Measurements from ENCODE around the gene FOXI1. TPM values are rescaled to one million over a fixed set of nuclear protein-coding genes. Genes with fewer than 3 reads are reported as not detected.

Gene FOXI1
- total RNA-seq, 2 donors from 2014 or later: not detected

DNA sequence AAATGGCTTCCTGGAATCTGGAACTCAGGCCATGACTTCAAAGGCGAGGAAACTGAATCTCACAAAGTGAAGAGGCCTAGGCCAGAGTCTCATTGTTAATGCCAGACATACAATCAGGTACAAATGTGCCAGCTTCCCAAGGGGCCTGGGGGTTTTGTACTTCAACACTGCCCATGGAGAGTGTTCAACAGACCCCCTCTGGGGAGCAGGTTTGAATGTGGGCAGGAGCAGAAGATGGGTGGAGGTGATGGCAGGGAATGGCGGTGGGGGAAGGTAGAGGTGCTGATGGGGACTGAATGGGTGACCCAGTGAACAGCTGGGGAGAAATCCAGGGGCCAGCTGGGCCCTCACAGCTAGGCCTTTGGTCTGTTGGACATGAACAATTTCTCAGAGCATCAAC, 12.0 kb downstream of the FOXI1 start:
- Histone ChIP-seq H3K4me1 (no peaks in the 10 kb centered on the region), H3K27ac (no peak overlapping the region), H3K4me3 (no peak overlapping the region), H3K36me3 (no peaks in the 10 kb centered on the region), H3K27me3 (no peaks in the 10 kb centered on the region), H3K9me3 (peaks cover 0 to 4% of the 10 kb centered on the region in 2 donors)
- DNase-seq (ENCODE audit: low spot score): peak; percentile 16
- TF ChIP-seq, protein P1, sequence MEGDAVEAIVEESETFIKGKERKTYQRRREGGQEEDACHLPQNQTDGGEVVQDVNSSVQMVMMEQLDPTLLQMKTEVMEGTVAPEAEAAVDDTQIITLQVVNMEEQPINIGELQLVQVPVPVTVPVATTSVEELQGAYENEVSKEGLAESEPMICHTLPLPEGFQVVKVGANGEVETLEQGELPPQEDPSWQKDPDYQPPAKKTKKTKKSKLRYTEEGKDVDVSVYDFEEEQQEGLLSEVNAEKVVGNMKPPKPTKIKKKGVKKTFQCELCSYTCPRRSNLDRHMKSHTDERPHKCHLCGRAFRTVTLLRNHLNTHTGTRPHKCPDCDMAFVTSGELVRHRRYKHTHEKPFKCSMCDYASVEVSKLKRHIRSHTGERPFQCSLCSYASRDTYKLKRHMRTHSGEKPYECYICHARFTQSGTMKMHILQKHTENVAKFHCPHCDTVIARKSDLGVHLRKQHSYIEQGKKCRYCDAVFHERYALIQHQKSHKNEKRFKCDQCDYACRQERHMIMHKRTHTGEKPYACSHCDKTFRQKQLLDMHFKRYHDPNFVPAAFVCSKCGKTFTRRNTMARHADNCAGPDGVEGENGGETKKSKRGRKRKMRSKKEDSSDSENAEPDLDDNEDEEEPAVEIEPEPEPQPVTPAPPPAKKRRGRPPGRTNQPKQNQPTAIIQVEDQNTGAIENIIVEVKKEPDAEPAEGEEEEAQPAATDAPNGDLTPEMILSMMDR (IDR thresholded peaks at IDR 0.05): no peak

DNA sequence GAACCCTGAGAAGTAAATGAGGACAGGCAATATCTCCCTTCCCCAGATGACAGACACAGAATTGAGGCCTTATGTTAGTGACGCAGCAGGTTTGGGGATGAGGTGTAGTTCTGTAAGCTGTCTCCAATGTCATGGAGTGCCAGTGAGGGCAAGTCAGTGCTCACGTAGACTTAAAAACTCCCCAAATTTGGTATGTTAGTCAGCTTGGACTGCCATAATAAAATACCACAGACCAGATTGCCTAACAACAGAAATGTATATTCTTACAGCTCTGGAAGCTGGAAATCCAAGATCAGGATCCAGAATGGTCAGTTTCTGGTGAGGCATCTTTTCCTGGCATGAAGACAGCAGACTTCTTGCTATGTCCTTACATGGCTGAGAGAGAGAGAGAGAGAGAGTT, 14.9 kb downstream of the FOXI1 start:
- DNase-seq (ENCODE audit: low spot score): no peak

GRCh38 chr5:170121321-170121720, 15.6 kb downstream of the FOXI1 start:
- no peaks in the 10 kb centered on the region for H3K27me3 ChIP-seq
- no peaks in the 10 kb centered on the region for H3K4me1 ChIP-seq
- DNase-seq (ENCODE audit: low spot score): no peak
- no peaks in the 10 kb centered on the region for H3K36me3 ChIP-seq
- no peak overlapping the region for H3K27ac ChIP-seq
- TF ChIP-seq, protein P1 (IDR thresholded peaks at IDR 0.05): no peak
- H3K4me3 ChIP-seq: no peak overlapping the region
- peaks cover 0 to 13% of the 10 kb centered on the region in 2 donors for H3K9me3 ChIP-seq

More for the DNA sequence above, 14.9 kb downstream of the FOXI1 start:
- Histone ChIP-seq H3K4me3 (no peak overlapping the region), H3K36me3 (no peaks in the 10 kb centered on the region), H3K9me3 (peaks cover 0 to 5% of the 10 kb centered on the region in 2 donors), H3K4me1 (no peaks in the 10 kb centered on the region), H3K27ac (no peak overlapping the region), H3K27me3 (no peaks in the 10 kb centered on the region)
- TF ChIP-seq, protein P1 (IDR thresholded peaks at IDR 0.05): no peak

DNA sequence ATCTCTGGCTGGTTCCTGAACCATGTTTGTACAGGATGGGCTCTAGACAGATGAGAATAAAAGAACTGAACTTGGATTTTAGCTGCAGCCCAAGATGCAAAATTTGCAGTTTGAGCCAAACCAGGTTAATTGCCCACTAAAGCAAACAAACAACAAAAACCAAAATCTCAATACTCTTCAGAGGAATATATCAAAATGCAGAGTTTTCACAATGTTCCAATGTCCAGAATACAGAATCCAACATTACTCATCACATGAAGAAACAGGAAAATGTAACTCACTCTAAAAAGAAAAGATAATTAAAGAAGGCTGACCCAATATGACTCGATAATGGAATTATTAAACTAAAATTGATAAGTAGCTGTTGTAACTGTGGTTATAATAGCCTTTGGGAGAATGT, 20.4 kb downstream of the FOXI1 start:
- H3K4me1 ChIP-seq: no peaks in the 10 kb centered on the region
- TF ChIP-seq, protein P1 (IDR thresholded peaks at IDR 0.05): no peak
- no peak overlapping the region for H3K4me3 ChIP-seq
- no peak for DNase-seq (ENCODE audit: low spot score)
- H3K36me3 ChIP-seq: no peaks in the 10 kb centered on the region
- H3K27me3 ChIP-seq: no peaks in the 10 kb centered on the region
- no peak overlapping the region for H3K27ac ChIP-seq
- H3K9me3 ChIP-seq: peaks cover 0 to 32% of the 10 kb centered on the region in 2 donors

DNA sequence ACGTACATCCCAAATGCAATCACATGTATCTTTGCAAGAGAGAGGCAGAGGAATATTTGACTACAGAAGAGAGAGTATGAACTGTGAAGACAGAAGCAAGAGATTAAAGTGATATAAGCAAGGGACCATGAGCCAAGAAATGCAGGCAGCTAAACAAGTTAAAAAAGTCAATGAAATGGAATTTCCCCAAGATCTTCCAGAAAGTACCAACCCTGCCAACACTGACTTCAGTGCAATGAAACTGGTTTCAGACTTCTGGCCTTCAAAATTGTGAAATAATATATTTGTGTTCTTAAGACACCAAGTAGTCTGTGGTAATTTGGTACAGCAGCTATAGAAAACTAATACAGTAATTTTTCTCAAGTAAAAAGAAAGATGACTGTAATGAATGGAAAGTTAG, 20.9 kb downstream of the FOXI1 start:
- Histone ChIP-seq H3K4me3 (no peak overlapping the region), H3K27me3 (no peaks in the 10 kb centered on the region)
- no peak for DNase-seq (ENCODE audit: low spot score)

DNA sequence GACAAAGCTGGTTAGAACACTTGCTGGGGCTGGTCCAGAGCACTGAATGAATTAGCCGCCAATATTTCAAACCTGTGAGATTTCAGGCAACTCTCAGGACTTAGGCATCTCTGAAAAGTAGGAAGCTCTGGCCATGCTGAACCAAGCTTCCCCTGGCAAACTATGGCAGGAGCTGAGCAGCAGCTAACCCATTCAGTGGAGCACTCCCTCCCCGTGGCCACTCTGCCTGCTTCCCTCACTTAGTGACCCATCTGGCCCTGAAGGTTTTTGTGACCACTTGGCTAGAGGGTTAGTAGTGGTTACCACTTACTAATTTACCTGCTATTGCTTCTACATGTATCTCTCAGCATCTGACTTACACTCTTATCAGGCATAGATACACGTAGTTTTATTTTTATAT, 25.5 kb downstream of the FOXI1 start:
- Histone ChIP-seq H3K4me1 (no peaks in the 10 kb centered on the region), H3K9me3 (peaks cover 0 to 20% of the 10 kb centered on the region in 2 donors), H3K27me3 (no peaks in the 10 kb centered on the region), H3K27ac (no peak overlapping the region), H3K4me3 (no peak overlapping the region), H3K36me3 (no peaks in the 10 kb centered on the region)
- TF ChIP-seq, protein P1 (IDR thresholded peaks at IDR 0.05): no peak
- DNase-seq (ENCODE audit: low spot score): peak; percentile 21

More for the DNA sequence above, 20.9 kb downstream of the FOXI1 start:
- Histone ChIP-seq H3K27ac (no peak overlapping the region), H3K9me3 (peaks cover 0 to 32% of the 10 kb centered on the region in 2 donors), H3K36me3 (no peaks in the 10 kb centered on the region), H3K4me1 (no peaks in the 10 kb centered on the region)
- TF ChIP-seq, protein P1 (IDR thresholded peaks at IDR 0.05): no peak
